H9 (cell line): ENCODE results near the gene SLC12A8. TPM values are rescaled to one million over a fixed set of nuclear protein-coding genes. Genes with fewer than 3 reads are reported as not detected.

ENCODE experiments used
- DNase-seq: peaks from one replicate; pipeline ENCODE4 v3.0.0-alpha.2; 2017
- H2AFZ ChIP-seq: one replicate; pipeline ENCODE4 v1.6.1; 2013; ENCODE audit warnings: mild to moderate bottlenecking, low read length, control low read depth, moderate library complexity
- H2AK5ac ChIP-seq: 2 replicates; pipeline ENCODE4 v1.6.1; 2013; ENCODE audit warnings: low read length, control low read depth, mixed read lengths; ENCODE audit not compliant: insufficient read length
- H2BK120ac ChIP-seq: one replicate; pipeline ENCODE4 v1.6.1; 2013; ENCODE audit warnings: low read depth, mild to moderate bottlenecking, low read length, control low read depth, inconsistent platforms; ENCODE audit not compliant: poor library complexity, severe bottlenecking
- H2BK12ac ChIP-seq: 2 replicates; pipeline ENCODE4 v1.6.1; 2013; ENCODE audit warnings: low read length, control low read depth, mixed read lengths, low read depth; ENCODE audit not compliant: insufficient read length
- H2BK15ac ChIP-seq: 2 replicates; pipeline ENCODE4 v1.6.1; 2013; ENCODE audit warnings: low read depth, low read length, control low read depth
- H2BK20ac ChIP-seq: one replicate; pipeline ENCODE4 v1.6.1; 2013; ENCODE audit warnings: low read depth, mild to moderate bottlenecking, low read length, control low read depth, inconsistent platforms; ENCODE audit not compliant: poor library complexity, severe bottlenecking
- H2BK5ac ChIP-seq: 2 replicates; pipeline ENCODE4 v1.6.1; 2013; ENCODE audit warnings: low read length, control low read depth, mixed read lengths; ENCODE audit not compliant: insufficient read length
- H3K14ac ChIP-seq: 2 replicates; pipeline ENCODE4 v1.6.1; 2013; ENCODE audit warnings: low read length, control low read depth; ENCODE audit not compliant: insufficient read depth
- H3K18ac ChIP-seq: 2 replicates; pipeline ENCODE4 v1.6.1; 2013; ENCODE audit warnings: low read depth, mild to moderate bottlenecking, mixed read lengths, low read length, control low read depth; ENCODE audit not compliant: insufficient read length
- H3K23ac ChIP-seq: 2 replicates; pipeline ENCODE4 v1.6.1; 2013; ENCODE audit warnings: low read length, control low read depth, mixed read lengths, low read depth; ENCODE audit not compliant: insufficient read length
- H3K23me2 ChIP-seq: 2 replicates; pipeline ENCODE4 v1.6.1; 2013; ENCODE audit warnings: low read depth, mild to moderate bottlenecking, mixed read lengths, low read length, control low read depth; ENCODE audit not compliant: insufficient read length, poor library complexity, severe bottlenecking
- H3K27ac ChIP-seq: 2 replicates; pipeline ENCODE4 v1.5.1; 2013; ENCODE audit warnings: low read length, control low read depth, mixed read lengths, low read depth; ENCODE audit not compliant: insufficient read length
- H3K27me3 ChIP-seq: 2 replicates; pipeline ENCODE4 v1.6.1; 2013; ENCODE audit warnings: low read length, control low read depth, inconsistent platforms; ENCODE audit not compliant: insufficient read depth
- H3K4ac ChIP-seq: 2 replicates; pipeline ENCODE4 v1.6.1; 2013; ENCODE audit warnings: low read depth, mild to moderate bottlenecking, control low read depth, inconsistent platforms, low read length, moderate library complexity
- H3K4me1 ChIP-seq: 2 replicates; pipeline ENCODE4 v1.6.1; 2013; ENCODE audit warnings: low read length, control low read depth, inconsistent platforms; ENCODE audit not compliant: insufficient read depth
- H3K4me2 ChIP-seq: 2 replicates; pipeline ENCODE4 v1.6.1; 2013; ENCODE audit warnings: low read length, control low read depth, mixed read lengths; ENCODE audit not compliant: insufficient read length, insufficient read depth
- H3K56ac ChIP-seq: 2 replicates; pipeline ENCODE4 v1.6.1; 2013; ENCODE audit warnings: low read depth, mild to moderate bottlenecking, mixed read lengths, low read length, control low read depth; ENCODE audit not compliant: insufficient read length
- H3K79me1 ChIP-seq: 2 replicates; pipeline ENCODE4 v1.6.1; 2013; ENCODE audit warnings: low read depth, mild to moderate bottlenecking, moderate library complexity, low read length, control low read depth, inconsistent platforms; ENCODE audit not compliant: insufficient read depth, poor library complexity, severe bottlenecking
- H3K79me2 ChIP-seq: 2 replicates; pipeline ENCODE4 v1.6.1; 2013; ENCODE audit warnings: low read length, control low read depth, inconsistent platforms; ENCODE audit not compliant: insufficient read depth
- H3K9ac ChIP-seq: 2 replicates; pipeline ENCODE4 v1.6.1; 2013; ENCODE audit warnings: low read length, control low read depth, mixed read lengths; ENCODE audit not compliant: insufficient read length; ENCODE audit errors: extremely low read depth
- H3K9me3 ChIP-seq: one replicate; pipeline ENCODE4 v1.6.1; 2013; ENCODE audit warnings: low read depth, low read length, inconsistent platforms; ENCODE audit not compliant: control insufficient read depth
- H3T11ph ChIP-seq: one replicate; pipeline ENCODE4 v1.6.1; 2013; ENCODE audit warnings: mild to moderate bottlenecking, low read length, control low read depth, inconsistent platforms
- H4K20me1 ChIP-seq: one replicate; pipeline ENCODE4 v1.6.1; 2013; ENCODE audit not compliant: control insufficient read depth, insufficient read length, insufficient read depth
- H4K5ac ChIP-seq: 2 replicates; pipeline ENCODE4 v1.6.1; 2013; ENCODE audit warnings: low read depth, mild to moderate bottlenecking, mixed read lengths, low read length, control low read depth; ENCODE audit not compliant: insufficient read length
- H4K8ac ChIP-seq: replicated peaks from 2 replicates; pipeline ENCODE4 v1.6.1; 2013; ENCODE audit warnings: low read length, control low read depth, mixed read lengths, low read depth; ENCODE audit not compliant: insufficient read length
- H4K91ac ChIP-seq: 2 replicates; pipeline ENCODE4 v1.6.1; 2013; ENCODE audit warnings: low read depth, mild to moderate bottlenecking, moderate library complexity, mixed read lengths, low read length, control low read depth; ENCODE audit not compliant: insufficient read length
- H3K27ac Mint-ChIP-seq, 3 experiments: 2 replicates in 2 of 3; 3 replicates in 1 of 3; pipeline ENCODE4 v1.8.0; 2020 to 2021; ENCODE audit warnings: mixed read lengths in 3 of 3, mild to moderate bottlenecking in 1 of 3, moderate library complexity in 1 of 3
- H3K27me3 Mint-ChIP-seq: 2 replicates; pipeline ENCODE4 v1.8.0; 2021; ENCODE audit warnings: low read depth, mild to moderate bottlenecking, moderate library complexity, mixed read lengths
- H3K36me3 Mint-ChIP-seq, 3 experiments: 2 replicates in 2 of 3; 3 replicates in 1 of 3; pipeline ENCODE4 v1.8.0; 2020 to 2021; ENCODE audit warnings: low read depth in 3 of 3, mixed read lengths in 3 of 3; ENCODE audit not compliant: insufficient read depth in 1 of 3
- H3K4me1 Mint-ChIP-seq, 2 experiments: 2 replicates each; pipeline ENCODE4 v1.8.0; 2020; ENCODE audit warnings: mixed read lengths in 2 of 2
- H3K4me3 Mint-ChIP-seq, 2 experiments: 2 replicates in 1 of 2; 3 replicates in 1 of 2; pipeline ENCODE4 v1.8.0; 2020 to 2021; ENCODE audit warnings: mild to moderate bottlenecking in 2 of 2, mixed read lengths in 2 of 2, moderate library complexity in 1 of 2
- H3K9me3 Mint-ChIP-seq, 2 experiments: 2 replicates in 1 of 2; 3 replicates in 1 of 2; pipeline ENCODE4 v1.8.0; 2020; ENCODE audit warnings: mild to moderate bottlenecking in 2 of 2, mixed read lengths in 2 of 2, moderate library complexity in 1 of 2
- WGBS: extraction: QIAGEN DNeasy Blood & Tissue Kit; methylation state at CpG from one replicate; pipeline ENCODE4 v1.1.7; 2013; ENCODE audit warnings: missing lambda C conversion rate, low lambda C conversion rate, mixed read lengths; ENCODE audit not compliant: insufficient read length; ENCODE audit errors: extremely low coverage; 5-methylcytosine and 5-hydroxymethylcytosine counted together
- total RNA-seq: library from RNA; stranded (reverse); gene quantifications from 2 replicates; pipeline ENCODE4 v1.2.1, GENCODE V29; 2021
- TF ChIP-seq, protein P1 (sequence below): fragments of 200-600 bp; sonication (generic); conservative IDR thresholded peaks from 3 replicates; pipeline ENCODE4 v1.8.0; 2021; ENCODE audit warnings: antibody characterized with exemption, mild to moderate bottlenecking

SLC12A8 gene
- total RNA-seq, 1 experiment from 2014 or later, result 8.2 TPM

DNA sequence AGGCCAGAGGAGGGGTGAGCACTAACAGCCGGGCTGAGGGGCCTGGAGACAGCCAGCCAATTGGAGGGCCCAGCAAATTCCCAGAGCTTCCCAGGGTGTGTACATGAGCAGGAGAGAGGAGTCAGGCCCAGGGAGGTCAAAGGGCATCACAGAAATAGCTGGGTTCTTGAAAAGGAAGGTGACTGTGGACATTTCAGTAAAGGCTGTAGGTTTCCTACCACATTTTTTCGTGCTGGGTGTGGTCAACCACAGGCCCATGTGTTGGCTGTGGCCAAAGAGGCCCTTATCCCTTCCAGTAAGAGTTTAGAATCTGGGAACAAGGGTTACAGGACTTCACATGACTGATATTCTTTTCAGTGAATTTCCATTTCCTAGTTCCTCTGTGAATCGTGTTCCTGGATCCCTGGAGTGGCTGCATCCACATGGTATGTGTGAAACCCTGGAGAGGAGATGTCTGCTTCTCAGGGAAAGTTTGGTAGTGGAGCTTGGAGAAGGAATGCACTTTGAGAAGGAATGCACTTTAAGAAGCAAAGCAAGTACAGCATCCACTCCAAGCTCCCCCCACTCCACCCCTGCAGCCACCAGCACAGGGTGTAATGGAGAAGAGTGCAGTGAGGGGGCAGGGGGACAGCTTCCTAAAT lies 83.6 kb downstream of the SLC12A8 start:
- H3K4me2 ChIP-seq, result no peak overlapping the region
- no peak overlapping the region for H4K5ac ChIP-seq
- H3K27me3 Mint-ChIP-seq, result no peaks in the 10 kb centered on the region; the same call in 1 of the 2 replicates
- H3K9ac ChIP-seq, result no peak overlapping the region
- H4K20me1 ChIP-seq, result no peaks in the 10 kb centered on the region
- no peak for DNase-seq
- no peaks in the 10 kb centered on the region for H3K9me3 ChIP-seq
- no CpG with 5 or more reads among the region's 3 CpGs for WGBS
- no peaks in the 10 kb centered on the region for H3K23me2 ChIP-seq
- H2AFZ ChIP-seq, result no peak overlapping the region
- no peak overlapping the region for H2BK12ac ChIP-seq
- no peak overlapping the region for H2BK15ac ChIP-seq
- no peaks in the 10 kb centered on the region for H3K79me2 ChIP-seq
- no peak overlapping the region for H2BK120ac ChIP-seq
- no peak overlapping the region for H2BK20ac ChIP-seq
- H3K36me3 Mint-ChIP-seq, result peaks cover 0 to 4% (median 0%) of the 10 kb centered on the region in 3 experiments; a peak in 1 of 7 replicates
- H3K9me3 Mint-ChIP-seq, result no peaks in the 10 kb centered on the region
- no peak overlapping the region for H3T11ph ChIP-seq
- H4K8ac ChIP-seq, result no peak overlapping the region
- no peaks in the 10 kb centered on the region for H3K27me3 ChIP-seq
- H3K27ac ChIP-seq, result no peak overlapping the region
- peak overlapping the region in 1 of 3 experiments; percentile 71; a peak in 3 of 7 replicates for H3K27ac Mint-ChIP-seq
- H3K4me1 ChIP-seq, result 0 out of 2 replicates have a peak, but pooled peaks cover 3% of the 10 kb centered on the region
- H3K14ac ChIP-seq, result no peak overlapping the region
- H3K4me3 Mint-ChIP-seq, result no peak overlapping the region
- no peak overlapping the region for H3K4ac ChIP-seq
- H3K4me1 Mint-ChIP-seq, result peaks cover 10 to 17% of the 10 kb centered on the region in 2 experiments
- no peak overlapping the region for H2BK5ac ChIP-seq
- no peaks in the 10 kb centered on the region for H3K79me1 ChIP-seq
- H4K91ac ChIP-seq, result no peak overlapping the region
- no peak overlapping the region for H3K18ac ChIP-seq
- H3K56ac ChIP-seq, result no peak overlapping the region
- no peak overlapping the region for H2AK5ac ChIP-seq
- TF ChIP-seq, protein P1, sequence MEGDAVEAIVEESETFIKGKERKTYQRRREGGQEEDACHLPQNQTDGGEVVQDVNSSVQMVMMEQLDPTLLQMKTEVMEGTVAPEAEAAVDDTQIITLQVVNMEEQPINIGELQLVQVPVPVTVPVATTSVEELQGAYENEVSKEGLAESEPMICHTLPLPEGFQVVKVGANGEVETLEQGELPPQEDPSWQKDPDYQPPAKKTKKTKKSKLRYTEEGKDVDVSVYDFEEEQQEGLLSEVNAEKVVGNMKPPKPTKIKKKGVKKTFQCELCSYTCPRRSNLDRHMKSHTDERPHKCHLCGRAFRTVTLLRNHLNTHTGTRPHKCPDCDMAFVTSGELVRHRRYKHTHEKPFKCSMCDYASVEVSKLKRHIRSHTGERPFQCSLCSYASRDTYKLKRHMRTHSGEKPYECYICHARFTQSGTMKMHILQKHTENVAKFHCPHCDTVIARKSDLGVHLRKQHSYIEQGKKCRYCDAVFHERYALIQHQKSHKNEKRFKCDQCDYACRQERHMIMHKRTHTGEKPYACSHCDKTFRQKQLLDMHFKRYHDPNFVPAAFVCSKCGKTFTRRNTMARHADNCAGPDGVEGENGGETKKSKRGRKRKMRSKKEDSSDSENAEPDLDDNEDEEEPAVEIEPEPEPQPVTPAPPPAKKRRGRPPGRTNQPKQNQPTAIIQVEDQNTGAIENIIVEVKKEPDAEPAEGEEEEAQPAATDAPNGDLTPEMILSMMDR, result no peak
- no peak overlapping the region for H3K23ac ChIP-seq
